Measurements from ENCODE around the gene XPA.
"Not testable (repeated sequence)": the region's sequence is repeated elsewhere in the genome, so short reads cannot be mapped to it uniquely, and the experiment has no call there.

The XPA gene

DNA sequence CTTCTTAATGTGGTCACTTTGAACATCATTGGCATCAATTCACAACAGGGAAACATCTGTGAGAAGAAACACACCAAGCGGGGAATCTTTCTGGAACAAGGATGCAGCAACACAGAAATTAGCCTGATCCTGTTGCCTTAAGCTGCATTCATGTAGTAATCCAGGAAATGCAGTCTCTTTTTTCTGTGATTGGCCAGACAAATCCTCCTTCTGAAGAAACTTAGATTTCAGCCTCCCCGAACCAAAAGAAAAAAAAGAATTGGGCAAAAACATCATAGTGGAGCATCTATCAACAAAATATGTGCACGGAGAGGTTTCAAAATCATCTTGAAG is 7.2 kb upstream of the XPA start:
- DNase-seq (ENCODE audit: low read depth in 3 of 3, low spot score in 1 of 3) = no peak

DNA sequence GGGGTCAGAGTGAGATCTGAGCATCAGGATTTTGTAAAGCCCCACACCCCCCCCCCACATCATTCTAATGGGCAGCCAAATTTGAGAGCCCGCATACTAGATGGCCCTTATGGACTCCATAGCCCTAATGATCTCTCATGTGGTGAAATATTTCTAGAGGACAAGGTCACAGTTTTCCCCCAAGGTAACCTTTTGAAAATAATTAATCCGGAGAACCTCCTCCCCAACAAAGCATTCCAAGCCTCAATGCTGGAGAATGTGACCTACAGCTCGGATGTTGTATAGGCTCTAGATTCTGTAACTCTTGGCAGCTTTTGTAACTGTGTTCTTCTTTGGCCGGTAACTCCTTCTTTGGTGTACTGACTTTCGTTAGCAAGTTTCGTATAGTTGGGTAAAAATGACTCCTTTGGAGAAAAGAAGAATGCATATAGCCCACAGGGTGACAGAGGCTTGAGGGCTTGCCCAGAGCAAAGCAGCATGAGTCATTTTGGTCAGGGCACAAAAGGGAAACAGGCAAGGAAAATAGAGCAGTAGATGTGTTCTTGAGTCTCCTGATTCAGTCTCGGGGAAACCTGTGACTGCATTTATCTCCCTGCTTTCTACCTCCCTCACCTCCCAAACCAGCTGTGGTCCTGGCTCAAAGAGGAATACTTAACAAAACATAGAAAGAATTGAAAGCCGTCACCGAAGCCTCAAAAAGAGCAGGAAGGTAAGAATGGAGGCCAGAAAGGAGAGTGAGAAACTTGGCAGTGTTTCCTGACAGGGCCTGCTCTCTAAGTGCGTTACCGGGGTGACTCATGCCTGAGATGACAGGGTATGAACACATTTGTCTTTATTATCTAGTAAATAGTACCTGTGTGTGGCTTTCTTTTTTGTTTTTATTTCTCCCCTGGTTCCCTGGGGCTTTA is 6.6 kb upstream of the XPA start:
- no peak for DNase-seq (ENCODE audit: low read depth in 3 of 3, low spot score in 1 of 3)

DNA sequence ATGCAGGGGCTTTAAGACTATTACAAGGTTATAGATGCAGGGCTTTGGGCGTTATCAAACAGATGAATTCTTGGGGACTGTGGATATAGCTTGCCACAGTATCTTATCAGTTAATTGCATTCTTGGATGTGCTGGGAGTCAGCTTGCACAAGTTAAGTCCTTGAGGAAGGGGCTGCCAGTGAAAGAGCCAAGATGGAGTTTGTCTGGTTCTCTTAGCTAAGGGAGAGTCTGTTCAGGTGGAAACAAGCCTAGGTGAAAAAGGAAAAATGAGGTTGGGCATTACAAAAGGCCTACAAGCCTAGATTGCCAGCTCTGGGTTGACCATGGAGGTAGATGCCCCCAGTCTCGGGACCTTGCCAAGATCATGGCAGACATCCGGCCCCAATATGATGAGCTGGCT is 2.7 kb upstream of the XPA start:
- not testable (repeated sequence) for DNase-seq (ENCODE audit: low read depth in 3 of 3, low spot score in 1 of 3)

DNA sequence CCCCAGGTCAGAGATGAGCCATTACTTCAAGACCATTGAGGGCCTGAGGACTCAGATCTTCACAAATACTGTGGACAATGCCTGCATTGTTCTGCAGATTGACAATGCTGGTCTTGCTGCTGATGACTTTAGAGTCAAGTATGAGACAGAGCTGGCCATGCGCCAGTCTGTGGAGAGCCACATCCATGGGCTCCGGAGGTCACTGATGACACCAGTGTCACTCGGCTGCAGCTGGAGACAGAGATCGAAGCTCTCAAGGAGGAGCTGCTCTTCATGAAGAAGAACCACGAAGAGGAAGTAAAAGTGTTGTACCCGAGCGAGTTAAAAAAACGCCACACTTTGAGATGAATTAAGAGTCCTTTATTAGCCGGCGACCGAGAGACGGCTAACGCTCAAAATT is 2.1 kb upstream of the XPA start:
- not testable (repeated sequence) for DNase-seq (ENCODE audit: low read depth in 3 of 3, low spot score in 1 of 3)

GRCh38 chr9:97698865-97699264 is 1.7 kb upstream of the XPA start:
- DNase-seq (ENCODE audit: low read depth in 3 of 3, low spot score in 1 of 3) = no peak

- DNase-seq (ENCODE audit: low read depth in 3 of 3, low spot score in 1 of 3) = no peak
These were observed 697 bp upstream of the XPA start for GRCh38 chr9:97697837-97698236.

GRCh38 chr9:97695995-97696802 is 941 bp downstream of the XPA start:
- DNase-seq (ENCODE audit: low read depth in 3 of 3, low spot score in 1 of 3) = no peak

DNA sequence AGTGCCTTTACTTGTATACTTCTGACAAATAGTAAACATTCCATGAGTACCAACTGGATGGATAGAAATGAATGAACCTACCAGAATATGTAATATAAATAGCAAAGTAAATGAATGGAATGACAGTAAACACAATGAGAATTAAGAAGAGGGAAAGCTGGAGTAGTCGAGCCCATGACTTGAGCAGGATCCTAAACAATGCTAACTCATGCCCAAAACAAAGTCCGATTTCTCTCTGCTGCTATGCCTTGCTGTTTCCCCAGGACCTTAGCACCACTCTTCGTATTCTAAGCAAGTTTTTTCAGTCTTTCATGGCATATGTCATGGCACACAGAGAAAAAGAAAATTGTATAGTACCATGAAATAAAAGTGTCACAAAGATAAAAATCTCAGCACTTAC is 1.8 kb downstream of the XPA start:
- DNase-seq (ENCODE audit: low read depth in 3 of 3, low spot score in 1 of 3) = no peak

DNA sequence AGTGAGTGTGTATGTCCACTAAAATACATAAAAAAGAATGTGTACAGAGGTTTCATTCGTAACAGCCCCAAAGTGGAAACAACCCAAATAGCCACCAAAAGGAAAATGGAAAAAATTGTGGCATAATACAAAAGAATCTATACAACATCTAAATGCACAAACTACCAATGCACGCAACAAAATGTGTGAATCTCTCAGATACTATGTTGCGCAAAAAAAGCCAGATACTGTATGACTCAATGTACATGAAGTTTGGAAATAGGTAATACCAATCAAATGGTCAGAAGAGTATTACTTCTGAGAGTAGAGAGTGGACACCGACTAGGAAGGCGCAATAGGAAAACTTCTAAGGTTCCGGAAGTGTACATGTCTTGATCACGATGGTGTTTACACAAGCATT is 2.4 kb downstream of the XPA start:
- DNase-seq (ENCODE audit: low read depth in 3 of 3, low spot score in 1 of 3) = no peak

DNA sequence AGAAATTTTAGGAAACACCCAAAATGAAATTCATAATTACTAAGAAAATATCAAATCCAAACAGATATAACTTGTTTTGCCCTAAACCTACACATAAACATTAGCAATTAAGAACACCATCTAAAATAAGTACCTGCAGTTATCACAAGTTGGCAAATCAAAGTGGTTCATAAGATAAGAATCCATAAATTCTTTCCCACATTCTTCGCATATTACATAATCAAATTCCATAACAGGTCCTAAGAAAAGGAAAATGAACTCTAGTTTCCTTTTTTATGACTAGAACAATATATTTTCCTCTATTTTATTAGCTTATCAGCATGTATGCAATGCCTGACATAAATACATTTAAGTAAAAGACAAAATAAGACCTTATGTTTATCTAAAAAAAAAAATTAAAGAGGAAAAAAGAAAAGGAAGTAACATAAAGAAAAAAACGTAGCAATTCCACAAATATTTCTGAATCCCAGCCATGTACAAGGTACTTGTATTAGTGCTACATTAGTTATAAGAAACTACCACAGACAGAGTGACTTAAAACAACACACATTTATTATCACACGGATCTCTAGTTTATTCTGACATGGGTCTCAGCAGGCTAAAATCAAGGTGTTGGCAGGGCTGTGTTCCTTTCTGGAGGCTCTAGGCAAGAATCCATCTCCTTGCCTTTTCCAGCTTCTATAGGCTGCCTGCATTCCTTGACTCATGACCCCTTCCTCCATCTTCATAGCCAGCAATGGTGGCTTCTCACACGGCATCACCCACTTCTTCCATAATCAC is 7.5 kb downstream of the XPA start:
- DNase-seq (ENCODE audit: low read depth in 3 of 3, low spot score in 1 of 3) = no peak

- DNase-seq (ENCODE audit: low read depth in 3 of 3, low spot score in 1 of 3) = no peak
These were observed 8.5 kb downstream of the XPA start for GRCh38 chr9:97688654-97689053.

DNA sequence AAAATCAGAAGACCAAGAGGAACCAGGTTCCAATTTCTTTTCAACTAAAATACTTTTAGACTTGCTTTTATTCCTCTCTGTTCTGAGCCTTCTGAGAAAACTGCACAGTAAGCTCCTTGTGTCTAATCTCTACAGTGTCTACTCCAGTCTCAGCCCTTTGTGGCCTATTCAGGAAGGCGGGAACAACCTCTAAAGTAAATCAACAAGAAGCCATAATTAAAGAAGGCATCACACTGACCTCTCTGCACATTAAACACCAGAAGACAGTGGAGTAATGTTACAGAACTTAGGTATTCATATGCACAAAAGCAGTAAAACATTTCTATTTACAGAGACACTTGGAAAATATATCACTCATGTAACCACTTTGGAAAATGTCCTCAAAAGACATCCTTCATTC is 14.9 kb downstream of the XPA start:
- no peak for DNase-seq (ENCODE audit: low read depth in 3 of 3, low spot score in 1 of 3)

GRCh38 chr9:97675655-97676054 is 21.5 kb downstream of the XPA start:
- no peak for DNase-seq (ENCODE audit: low read depth in 3 of 3, low spot score in 1 of 3)

DNA sequence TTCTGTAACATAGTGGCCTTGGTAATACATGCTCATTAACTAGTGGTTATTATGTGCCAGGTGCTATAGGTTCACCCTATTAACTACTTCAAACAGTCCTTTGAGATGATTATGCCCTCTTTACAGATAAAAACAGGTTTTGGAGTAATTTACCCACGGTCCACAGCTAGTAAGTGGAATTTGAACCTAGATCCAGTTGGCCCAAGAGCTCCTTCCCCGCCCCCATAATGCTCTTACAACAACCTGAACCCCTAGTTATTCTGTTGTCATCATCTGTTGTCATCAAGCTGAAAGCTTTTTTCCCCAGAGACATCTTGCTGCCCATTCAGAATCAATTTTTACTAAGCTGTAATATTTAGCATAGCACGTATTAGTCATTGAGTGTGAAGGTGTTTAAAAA is 23.2 kb downstream of the XPA start:
- DNase-seq (ENCODE audit: low read depth in 3 of 3, low spot score in 1 of 3) = no peak

DNA sequence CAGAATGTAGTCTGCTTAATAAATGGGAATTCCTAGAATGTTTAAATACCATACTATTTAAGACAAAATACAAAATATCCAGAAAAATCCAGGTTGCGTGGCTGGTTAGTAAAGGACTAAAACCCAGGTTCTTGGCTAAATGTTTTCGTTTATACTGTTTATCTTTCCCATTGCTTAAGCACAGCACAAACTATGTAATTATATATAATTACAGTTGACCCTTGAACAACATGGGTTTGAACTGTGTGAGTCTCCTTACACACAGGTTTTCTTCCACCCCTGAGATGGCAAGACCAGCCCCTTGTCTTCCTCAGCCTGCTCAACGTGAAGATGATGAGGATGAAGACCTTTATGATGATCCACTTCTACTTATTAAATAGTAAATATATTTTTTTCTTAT is 24.7 kb downstream of the XPA start:
- no peak for DNase-seq (ENCODE audit: low read depth in 3 of 3, low spot score in 1 of 3)

DNA sequence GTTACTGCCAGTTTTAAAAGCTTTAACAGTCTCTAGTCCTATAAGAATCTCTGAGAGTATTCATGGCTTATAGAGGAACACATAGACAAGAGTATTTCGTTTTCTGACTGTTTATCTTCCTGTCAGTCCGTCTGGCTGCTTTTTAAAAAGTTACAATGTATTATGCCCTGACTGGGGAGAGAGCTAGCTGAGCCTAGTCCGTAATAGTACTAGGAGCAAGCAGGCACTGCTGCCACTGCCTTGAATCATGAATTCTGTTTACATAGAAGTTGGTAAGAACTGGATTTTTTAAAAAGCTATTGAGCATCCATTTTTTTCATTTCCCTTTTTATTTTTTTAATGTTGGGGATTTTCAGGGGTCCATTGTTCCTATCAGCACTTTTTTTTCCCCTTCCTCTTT is 26.6 kb downstream of the XPA start:
- no peak for DNase-seq (ENCODE audit: low read depth in 3 of 3, low spot score in 1 of 3)

GRCh38 chr9:97668485-97668884 is 28.7 kb downstream of the XPA start:
- no peak for DNase-seq (ENCODE audit: low read depth in 3 of 3, low spot score in 1 of 3)

DNA sequence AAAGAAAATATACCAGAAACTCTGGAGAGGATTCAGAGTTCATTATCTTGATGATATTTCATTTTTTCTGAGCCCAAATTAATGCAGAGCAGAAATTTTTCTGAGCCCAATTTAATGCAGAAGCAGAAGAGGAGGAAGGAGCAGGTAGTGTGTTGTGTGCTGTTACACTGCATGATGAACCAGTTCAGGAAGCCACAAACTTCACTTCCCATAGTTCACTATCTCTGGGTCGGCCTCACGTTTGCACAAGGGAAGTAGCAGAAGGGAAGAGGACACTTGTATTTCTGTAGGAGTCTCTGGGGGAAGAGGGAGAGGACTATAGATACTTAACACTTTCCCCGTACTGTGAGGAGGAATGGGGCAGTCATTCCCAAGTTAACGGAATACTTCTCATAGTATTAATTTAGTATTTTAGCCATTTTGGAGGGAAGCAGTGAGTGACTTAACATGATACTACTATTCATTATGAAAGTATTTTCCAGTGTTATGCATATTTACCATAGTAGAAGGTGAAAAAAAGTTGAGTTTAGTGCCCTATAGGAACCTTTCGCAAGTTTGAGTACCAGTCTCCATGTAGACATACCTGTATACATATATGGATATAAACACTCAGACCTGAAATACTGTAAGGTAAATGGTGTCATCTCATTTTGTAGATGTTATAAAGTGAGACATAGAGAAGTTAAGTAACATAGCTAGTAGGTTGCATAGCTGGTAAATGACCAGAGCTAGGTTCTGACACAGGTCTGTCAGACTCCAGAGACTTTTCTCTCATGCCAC is 30.0 kb downstream of the XPA start:
- no peak for DNase-seq (ENCODE audit: low read depth in 3 of 3, low spot score in 1 of 3)

GRCh38 chr9:97665742-97666141 is 31.4 kb downstream of the XPA start:
- DNase-seq (ENCODE audit: low read depth in 3 of 3, low spot score in 1 of 3) = no peak

DNA sequence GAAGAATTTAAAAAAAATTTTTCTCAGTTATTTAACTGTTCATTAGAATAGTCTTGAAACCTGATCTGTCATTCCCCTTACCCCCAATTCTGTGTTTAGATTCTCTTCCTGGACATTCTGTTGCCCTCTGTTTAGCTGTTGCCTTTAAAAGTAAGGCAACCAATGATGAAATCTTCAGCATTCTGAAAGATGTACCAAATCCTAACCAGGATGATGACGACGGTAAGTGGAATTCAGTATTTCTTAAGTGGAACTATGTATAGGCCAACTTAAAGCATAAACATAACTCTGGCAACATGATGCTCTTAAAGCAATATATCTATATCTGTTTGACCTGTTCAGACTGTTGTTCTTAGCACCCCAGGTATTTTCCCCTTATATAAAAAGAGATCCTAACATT is 36.3 kb downstream of the XPA start:
- no peak for DNase-seq (ENCODE audit: low read depth in 3 of 3, low spot score in 1 of 3)

- DNase-seq (ENCODE audit: low read depth in 3 of 3, low spot score in 1 of 3) = no peak
These were observed 36.8 kb downstream of the XPA start for GRCh38 chr9:97660340-97660739.

Measured in stimulated activated CD4-positive, alpha-beta T cell treated with anti-CD3 and anti-CD28 coated beads, TNF-alpha, amount 100 ng/mL, for 1 hour (primary cell).